ENCODE results near the gene TRMT1.

TRMT1 gene

DNA sequence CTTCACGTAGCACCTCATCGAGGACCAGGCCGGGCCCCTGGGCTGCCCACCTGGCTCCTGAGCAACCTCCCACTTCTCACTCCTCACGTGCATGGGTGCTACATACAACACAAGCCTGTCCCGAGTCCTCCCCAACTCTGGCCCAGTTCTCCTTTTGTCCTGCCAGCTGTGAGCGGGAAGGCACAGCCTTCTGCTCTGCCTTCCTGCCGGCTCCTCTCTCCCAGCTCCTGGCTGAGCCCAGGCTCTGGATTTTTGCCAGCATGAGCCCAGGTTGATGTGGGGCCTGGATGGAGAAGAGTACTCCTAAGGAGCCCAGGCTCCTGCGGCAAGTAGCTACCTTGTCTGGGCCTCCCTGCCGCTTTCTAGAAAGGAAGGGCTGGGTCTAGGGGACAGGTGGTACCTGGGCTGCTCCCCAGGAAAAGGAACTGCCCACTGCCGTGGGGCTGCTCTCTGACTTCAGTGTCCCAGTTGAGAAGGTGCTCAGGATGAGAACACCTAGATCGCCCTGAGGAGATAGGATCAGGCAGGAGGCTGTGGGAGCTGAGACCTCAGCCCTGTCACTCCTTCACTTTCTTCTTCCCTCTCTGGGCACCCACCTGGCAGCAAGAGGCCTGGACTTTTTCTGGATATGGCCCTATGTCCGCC is 37.5 kb downstream of the TRMT1 start:
- H3K27me3 ChIP-seq (replicated peaks; ENCODE audit: control insufficient read depth, insufficient read depth, low read length), result peaks cover 3% of the 10 kb centered on the region; the same call in 1 of the 2 replicates
- DNase-seq (ENCODE audit: extremely low read depth, insufficient read length), result no peak
- TF ChIP-seq, protein P1, sequence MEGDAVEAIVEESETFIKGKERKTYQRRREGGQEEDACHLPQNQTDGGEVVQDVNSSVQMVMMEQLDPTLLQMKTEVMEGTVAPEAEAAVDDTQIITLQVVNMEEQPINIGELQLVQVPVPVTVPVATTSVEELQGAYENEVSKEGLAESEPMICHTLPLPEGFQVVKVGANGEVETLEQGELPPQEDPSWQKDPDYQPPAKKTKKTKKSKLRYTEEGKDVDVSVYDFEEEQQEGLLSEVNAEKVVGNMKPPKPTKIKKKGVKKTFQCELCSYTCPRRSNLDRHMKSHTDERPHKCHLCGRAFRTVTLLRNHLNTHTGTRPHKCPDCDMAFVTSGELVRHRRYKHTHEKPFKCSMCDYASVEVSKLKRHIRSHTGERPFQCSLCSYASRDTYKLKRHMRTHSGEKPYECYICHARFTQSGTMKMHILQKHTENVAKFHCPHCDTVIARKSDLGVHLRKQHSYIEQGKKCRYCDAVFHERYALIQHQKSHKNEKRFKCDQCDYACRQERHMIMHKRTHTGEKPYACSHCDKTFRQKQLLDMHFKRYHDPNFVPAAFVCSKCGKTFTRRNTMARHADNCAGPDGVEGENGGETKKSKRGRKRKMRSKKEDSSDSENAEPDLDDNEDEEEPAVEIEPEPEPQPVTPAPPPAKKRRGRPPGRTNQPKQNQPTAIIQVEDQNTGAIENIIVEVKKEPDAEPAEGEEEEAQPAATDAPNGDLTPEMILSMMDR (IDR thresholded peaks at IDR 0.05; ENCODE audit: insufficient read depth, low read length, poor library complexity, severe bottlenecking), result no peak
- H3K4me3 ChIP-seq (replicated peaks; ENCODE audit: low read depth, low read length), result no peak overlapping the region
- H3K36me3 ChIP-seq (ENCODE audit: control insufficient read depth, insufficient read depth, low read length), result no peaks in the 10 kb centered on the region

- no peaks in the 10 kb centered on the region for H3K36me3 ChIP-seq (ENCODE audit: control insufficient read depth, insufficient read depth, low read length)
- H3K4me3 ChIP-seq (replicated peaks; ENCODE audit: low read depth, low read length), result no peak overlapping the region
- DNase-seq (ENCODE audit: extremely low read depth, insufficient read length), result no peak
- TF ChIP-seq, protein P1 (IDR thresholded peaks at IDR 0.05; ENCODE audit: insufficient read depth, low read length, poor library complexity, severe bottlenecking), result no peak
- peaks cover 3% of the 10 kb centered on the region; the same call in 1 of the 2 replicates for H3K27me3 ChIP-seq (replicated peaks; ENCODE audit: control insufficient read depth, insufficient read depth, low read length)
These were observed 38.2 kb downstream of the TRMT1 start for GRCh38 chr19:13078381-13078780.

DNA sequence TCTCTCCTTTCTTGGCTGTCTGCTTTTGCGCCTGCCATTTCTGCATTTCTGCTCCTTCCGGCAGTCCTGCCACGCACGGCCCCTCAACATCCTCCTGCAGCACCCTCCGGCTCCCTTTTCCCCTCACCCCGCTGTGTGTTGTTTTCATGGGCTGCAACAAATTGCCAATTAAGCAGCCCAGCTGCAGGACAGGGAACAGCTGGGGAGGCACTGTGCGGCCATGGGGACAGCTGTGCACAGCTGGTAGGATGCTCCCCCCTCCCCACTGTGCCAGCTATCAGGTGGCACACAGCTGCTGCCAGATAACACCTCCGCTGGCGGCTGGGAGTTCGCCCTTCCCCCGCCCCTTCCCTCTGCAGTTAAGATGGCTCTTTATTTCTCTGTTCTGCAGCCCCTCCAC is 39.3 kb downstream of the TRMT1 start:
- TF ChIP-seq, protein P1 (IDR thresholded peaks at IDR 0.05; ENCODE audit: insufficient read depth, low read length, poor library complexity, severe bottlenecking), result no peak
- Histone ChIP-seq H3K4me3 (replicated peaks; ENCODE audit: low read depth, low read length) (no peak overlapping the region), H3K27me3 (replicated peaks; ENCODE audit: control insufficient read depth, insufficient read depth, low read length) (peaks cover 1% of the 10 kb centered on the region; the same call in 1 of the 2 replicates), H3K36me3 (ENCODE audit: control insufficient read depth, insufficient read depth, low read length) (no peaks in the 10 kb centered on the region)
- no peak for DNase-seq (ENCODE audit: extremely low read depth, insufficient read length)

- DNase-seq (ENCODE audit: extremely low read depth, insufficient read length), result no peak
- Histone ChIP-seq H3K36me3 (ENCODE audit: control insufficient read depth, insufficient read depth, low read length) (no peaks in the 10 kb centered on the region), H3K27me3 (replicated peaks; ENCODE audit: control insufficient read depth, insufficient read depth, low read length) (peaks cover 1% of the 10 kb centered on the region; the same call in 1 of the 2 replicates), H3K4me3 (replicated peaks; ENCODE audit: low read depth, low read length) (no peak overlapping the region)
- TF ChIP-seq, protein P1 (IDR thresholded peaks at IDR 0.05; ENCODE audit: insufficient read depth, low read length, poor library complexity, severe bottlenecking), result no peak
These were observed 39.8 kb downstream of the TRMT1 start for GRCh38 chr19:13076787-13077186.

DNA sequence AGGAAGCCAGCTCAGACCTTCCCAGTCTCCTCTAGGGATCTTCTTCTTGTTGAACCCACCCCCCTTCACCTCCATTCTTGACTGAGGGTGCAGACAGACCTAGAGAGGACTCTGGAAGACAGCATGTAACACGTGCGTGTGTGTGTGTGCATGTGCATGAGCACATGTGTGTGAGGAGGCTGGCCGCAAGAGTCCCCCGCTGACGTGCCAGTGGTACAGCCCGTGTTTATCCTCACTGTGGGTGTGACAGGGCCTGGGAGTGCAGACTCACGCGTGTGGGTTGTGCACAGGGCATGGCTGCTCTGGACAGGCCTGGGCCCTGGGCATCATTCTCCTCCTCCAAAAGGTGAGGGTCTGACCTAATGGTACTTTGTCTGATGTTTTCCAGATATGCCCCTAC is 40.2 kb downstream of the TRMT1 start:
- Histone ChIP-seq H3K36me3 (ENCODE audit: control insufficient read depth, insufficient read depth, low read length) (no peaks in the 10 kb centered on the region), H3K4me3 (replicated peaks; ENCODE audit: low read depth, low read length) (no peak overlapping the region), H3K27me3 (replicated peaks; ENCODE audit: control insufficient read depth, insufficient read depth, low read length) (peaks cover 1% of the 10 kb centered on the region; the same call in 1 of the 2 replicates)
- TF ChIP-seq, protein P1 (IDR thresholded peaks at IDR 0.05; ENCODE audit: insufficient read depth, low read length, poor library complexity, severe bottlenecking), result no peak
- DNase-seq (ENCODE audit: extremely low read depth, insufficient read length), result no peak
